Common myeloid progenitor, CD34-positive (primary cell): ENCODE measurements around the gene SOX12.

Experiments
- CTCF ChIA-PET: fragments of 350-600 bp; sonication (Branson Sonifier 250); formaldehyde crosslinking; loops from one replicate; lab custom pipeline; 2021; ENCODE audit warnings: antibody characterized with exemption; lab: Charles Lee
- POLR2A ChIA-PET: fragments of 350-600 bp; sonication (Branson Sonifier 250); formaldehyde crosslinking; loops from one replicate; lab custom pipeline; 2021; ENCODE audit warnings: antibody characterized with exemption; lab: Charles Lee
- DNase-seq, 3 donors: peaks; one replicate each; pipeline versions ENCODE4 v3.0.0 to v3.0.0-alpha.2; 2013
- H3K27ac ChIP-seq, 2 experiments: 1 replicate in 1 of 2; 2 replicates in 1 of 2; pipeline ENCODE4 v1.7.0; 2013; ENCODE audit warnings: inconsistent platforms in 2 of 2, low read length in 2 of 2, mild to moderate bottlenecking in 2 of 2, low read depth in 1 of 2, moderate library complexity in 1 of 2; ENCODE audit not compliant: severe bottlenecking in 2 of 2, insufficient read depth in 1 of 2, poor library complexity in 1 of 2
- H3K27me3 ChIP-seq, 5 experiments: replicated peaks in 2 of 5; 1 replicate in 3 of 5; 2 replicates in 2 of 5; pipeline versions ENCODE4 v1.6.1 to v1.7.0; 2013; ENCODE audit warnings: low read length in 4 of 5, mild to moderate bottlenecking in 2 of 5, moderate library complexity in 2 of 5, inconsistent platforms in 1 of 5; ENCODE audit not compliant: insufficient read depth in 5 of 5, control insufficient read depth in 4 of 5
- H3K36me3 ChIP-seq, 4 experiments: 1 replicate in 2 of 4; 2 replicates in 2 of 4; pipeline versions ENCODE4 v1.6.1 to v1.7.0; 2013; ENCODE audit warnings: low read length in 3 of 4, control low read depth in 1 of 4, mild to moderate bottlenecking in 1 of 4; ENCODE audit not compliant: control insufficient read depth in 4 of 4, insufficient read depth in 4 of 4
- H3K4me1 ChIP-seq, 4 experiments: 1 replicate in 3 of 4; 2 replicates in 1 of 4; pipeline versions ENCODE4 v1.6.1 to v1.7.1; 2013; ENCODE audit warnings: low read length in 3 of 4, mild to moderate bottlenecking in 3 of 4, control low read depth in 1 of 4, inconsistent platforms in 1 of 4, moderate library complexity in 1 of 4; ENCODE audit not compliant: control insufficient read depth in 4 of 4, insufficient read depth in 4 of 4; ENCODE audit errors: control extremely low read depth in 1 of 4
- H3K4me3 ChIP-seq, 7 experiments: 1 replicate in 4 of 7; 2 replicates in 3 of 7; pipeline versions ENCODE4 v1.5.1 to v1.7.0; 2013; ENCODE audit warnings: mild to moderate bottlenecking in 7 of 7, low read length in 6 of 7, moderate library complexity in 6 of 7, inconsistent platforms in 2 of 7, low read depth in 2 of 7, control low read depth in 1 of 7; ENCODE audit not compliant: insufficient read depth in 4 of 7, control insufficient read depth in 1 of 7; ENCODE audit errors: extremely low read depth in 1 of 7
- H3K9me3 ChIP-seq, 5 experiments: 1 replicate in 4 of 5; 2 replicates in 1 of 5; pipeline versions ENCODE4 v1.6.1 to v1.7.1; 2013; ENCODE audit warnings: low read length in 4 of 5, mild to moderate bottlenecking in 2 of 5, inconsistent platforms in 1 of 5, low read depth in 1 of 5, moderate library complexity in 1 of 5; ENCODE audit not compliant: control insufficient read depth in 4 of 5, insufficient read depth in 2 of 5; ENCODE audit errors: control extremely low read depth in 1 of 5
- WGBS: methylation state at CpG from one replicate; pipeline ENCODE4 v1.1.5; 2013; ENCODE audit not compliant: insufficient coverage; 5-methylcytosine and 5-hydroxymethylcytosine counted together

The SOX12 gene

DNA sequence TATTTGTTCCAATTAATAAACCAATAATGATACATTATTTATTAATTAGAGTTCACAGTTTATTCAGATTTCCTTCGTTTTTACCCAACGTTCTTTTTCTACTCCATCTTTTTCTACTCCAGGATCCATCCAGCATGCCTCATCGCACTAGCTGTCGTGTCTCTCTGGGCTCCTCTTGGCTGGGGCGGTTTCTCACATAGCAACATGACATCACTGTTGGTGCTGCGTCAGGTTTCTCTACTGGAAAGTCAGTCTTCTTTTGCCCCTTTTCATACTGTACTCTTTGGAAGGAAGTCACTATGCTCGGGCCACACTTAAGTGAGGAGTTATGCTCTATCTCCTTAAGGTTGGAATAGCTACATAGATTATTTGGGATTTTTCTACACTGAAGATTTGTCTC is 13.7 kb upstream of the SOX12 start:
- DNase-seq, result no peak
- CTCF ChIA-PET, result interaction anchor here (1.2 to 2.0 kb wide), 3 partner anchors 12 to 19 kb away, joined by 4 to 8 read pairs (median 6); no protein-coding TSS in a partner anchor
- POLR2A ChIA-PET, result interaction anchor here (1.5 kb wide), 1 partner anchor 14 kb away, joined by 6 read pairs; the partner anchor contains the start of gene SOX12
- Histone ChIP-seq H3K27ac (no peak overlapping the region), H3K27me3 (no peaks in the 10 kb centered on the region), H3K36me3 (no peaks in the 10 kb centered on the region), H3K4me1 (peaks cover 0 to 17% (median 15%) of the 10 kb centered on the region in 4 experiments), H3K9me3 (no peaks in the 10 kb centered on the region), H3K4me3 (no peak overlapping the region)
- 88% methylated on average over 6 of the region's 7 CpGs for WGBS

GRCh38 chr20:312067-312466 is 13.3 kb upstream of the SOX12 start:
- Histone ChIP-seq H3K4me1 (peaks cover 0 to 17% (median 15%) of the 10 kb centered on the region in 4 experiments), H3K9me3 (no peaks in the 10 kb centered on the region), H3K36me3 (peaks cover 0 to 2% (median 0%) of the 10 kb centered on the region in 4 experiments), H3K27ac (no peak overlapping the region), H3K27me3 (no peaks in the 10 kb centered on the region), H3K4me3 (no peak overlapping the region)
- 99% methylated on average over 6 of the region's 8 CpGs for WGBS
- CTCF ChIA-PET, result interaction anchor here (1.2 to 2.0 kb wide), 3 partner anchors 12 to 19 kb away, joined by 4 to 8 read pairs (median 6); no protein-coding TSS in a partner anchor
- POLR2A ChIA-PET, result interaction anchor here (1.5 kb wide), 1 partner anchor 13 kb away, joined by 6 read pairs; the partner anchor contains the start of gene SOX12
- DNase-seq, result peak in 1 of 3 donors; percentile 7

- no peaks in the 10 kb centered on the region for H3K9me3 ChIP-seq
- ChIA-PET CTCF (interaction anchor here (1.2 to 2.0 kb wide), 3 partner anchors 13 to 18 kb away, joined by 4 to 8 read pairs (median 6); no protein-coding TSS in a partner anchor), POLR2A (interaction anchor here (0.7 kb wide), 1 partner anchor 9 kb away, joined by 6 read pairs; no protein-coding TSS in a partner anchor)
- WGBS, result no CpG with 5 or more reads among the region's 1 CpG
- no peak for DNase-seq
- H3K27me3 ChIP-seq, result no peaks in the 10 kb centered on the region
- H3K4me3 ChIP-seq, result no peak overlapping the region
- H3K36me3 ChIP-seq, result peaks cover 0 to 3% (median 0%) of the 10 kb centered on the region in 4 experiments
- H3K27ac ChIP-seq, result no peak overlapping the region
- peaks cover 0 to 17% (median 15%) of the 10 kb centered on the region in 4 experiments for H3K4me1 ChIP-seq
Observed at GRCh38 chr20:312866-313265, 12.5 kb upstream of the SOX12 start.

DNA sequence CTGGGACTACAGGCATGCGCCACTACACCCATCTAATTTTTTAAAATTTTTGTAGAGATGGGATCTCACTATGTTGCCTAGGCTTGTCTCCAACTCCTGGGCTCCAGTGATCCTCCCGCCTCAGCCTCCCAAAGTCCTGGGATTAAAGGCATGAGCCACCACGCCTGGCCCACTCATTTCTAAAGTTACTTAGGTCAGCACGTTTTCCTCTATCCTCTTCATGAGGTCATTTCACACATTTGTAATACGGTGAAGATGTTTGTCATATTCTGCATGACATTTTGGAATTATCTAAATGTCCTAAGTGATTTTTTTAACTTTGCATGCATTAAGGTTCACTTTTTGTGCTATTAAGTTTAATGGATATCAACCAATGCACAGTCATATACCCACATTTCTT is 11.9 kb upstream of the SOX12 start:
- Histone ChIP-seq H3K27me3 (no peaks in the 10 kb centered on the region), H3K4me1 (peaks cover 0 to 17% (median 13%) of the 10 kb centered on the region in 4 experiments), H3K27ac (no peak overlapping the region), H3K4me3 (no peak overlapping the region), H3K9me3 (no peaks in the 10 kb centered on the region), H3K36me3 (peaks cover 0 to 3% (median 0%) of the 10 kb centered on the region in 4 experiments)
- ChIA-PET POLR2A (interaction anchor here (0.7 kb wide), 1 partner anchor 9 kb away, joined by 6 read pairs; no protein-coding TSS in a partner anchor), CTCF (interaction anchor here (1.2 to 2.0 kb wide), 3 partner anchors 9 to 17 kb away, joined by 3 to 8 read pairs (median 6); no protein-coding TSS in a partner anchor)
- 100% methylated on average over 2 of the region's 5 CpGs for WGBS
- no peak for DNase-seq

- ChIA-PET CTCF (interaction anchor here (1.2 to 1.8 kb wide), 2 partner anchors 9 to 11 kb away, joined by 3 to 6 read pairs; no protein-coding TSS in a partner anchor), POLR2A (no interaction called here)
- Histone ChIP-seq H3K36me3 (peaks cover 0 to 3% (median 0%) of the 10 kb centered on the region in 4 experiments), H3K9me3 (no peaks in the 10 kb centered on the region), H3K4me1 (peaks cover 0 to 17% (median 13%) of the 10 kb centered on the region in 4 experiments), H3K4me3 (no peak overlapping the region), H3K27me3 (no peaks in the 10 kb centered on the region), H3K27ac (no peak overlapping the region)
- no peak for DNase-seq
Observed at GRCh38 chr20:313948-314347, 11.4 kb upstream of the SOX12 start.

DNA sequence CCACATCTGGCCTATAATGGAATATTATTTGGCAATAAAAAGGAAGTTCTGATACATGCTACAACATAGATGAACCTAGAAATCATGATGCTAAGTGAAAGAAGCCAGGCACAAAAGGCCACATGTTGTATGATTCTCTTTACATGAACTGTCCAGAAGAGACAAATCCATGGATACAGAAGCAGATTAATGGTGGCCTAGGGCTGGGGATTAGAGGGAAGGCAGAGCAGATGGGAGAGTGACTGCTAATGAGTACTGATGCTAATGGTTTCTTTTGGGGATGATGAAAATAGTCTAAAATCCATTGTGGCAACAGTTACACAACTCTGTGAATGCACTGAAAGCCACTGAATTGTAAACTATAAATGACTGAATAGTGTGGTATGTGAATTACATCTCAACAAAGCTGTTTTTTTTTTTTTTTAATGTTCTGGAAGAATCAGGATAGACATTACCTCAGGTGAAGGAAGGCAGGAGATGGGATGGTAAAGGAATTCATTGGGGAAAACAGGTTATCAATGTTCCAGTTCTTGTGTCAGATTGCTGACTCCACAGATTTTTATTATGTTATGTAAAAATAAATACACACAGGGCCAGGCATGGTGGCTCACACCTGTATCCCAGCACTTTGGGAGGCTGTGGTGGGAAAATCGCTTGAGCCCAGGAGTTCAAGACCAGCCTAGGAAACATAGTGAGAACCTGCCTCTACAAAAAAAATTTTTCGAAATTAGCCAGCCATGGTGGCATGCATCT is 8.9 kb upstream of the SOX12 start:
- no peaks in the 10 kb centered on the region for H3K27me3 ChIP-seq
- WGBS, result 94% methylated on average over 2 of the region's 2 CpGs
- H3K4me1 ChIP-seq, result no peaks in the 10 kb centered on the region
- DNase-seq, result no peak
- ChIA-PET POLR2A (no interaction called here), CTCF (no interaction called here)
- no peak overlapping the region for H3K27ac ChIP-seq
- no peak overlapping the region for H3K4me3 ChIP-seq
- H3K9me3 ChIP-seq, result no peaks in the 10 kb centered on the region
- peaks cover 0 to 3% (median 0%) of the 10 kb centered on the region in 4 experiments for H3K36me3 ChIP-seq
